OCI-LY1 (cell line): ENCODE results near the gene VWA8.

Experiments
- H2AFZ ChIP-seq: fragments of 200-600 bp; sonication (generic), shearing (Covaris generic); 2 replicates; pipeline ENCODE4 v1.6.0; 2014; ENCODE audit warnings: antibody characterized with exemption, mild to moderate bottlenecking, low read length
- H3F3A ChIP-seq: fragments of 200-600 bp; sonication (generic), shearing (Covaris generic); 2 replicates; pipeline ENCODE4 v1.6.0; 2014; ENCODE audit warnings: mild to moderate bottlenecking, antibody characterized with exemption, low read length, moderate library complexity; ENCODE audit not compliant: insufficient read depth
- H3K27ac ChIP-seq: fragments of 200-600 bp; sonication (generic); 2 replicates; pipeline ENCODE4 v1.5.1; 2014; ENCODE audit warnings: low read length, mixed run types, mild to moderate bottlenecking, low read depth; ENCODE audit not compliant: poor library complexity, severe bottlenecking
- H3K27me3 ChIP-seq: fragments of 200-600 bp; sonication (generic); 2 replicates; pipeline ENCODE4 v1.6.0; 2014; ENCODE audit warnings: antibody characterized with exemption, mild to moderate bottlenecking, low read length, moderate library complexity; ENCODE audit not compliant: insufficient read depth
- H3K36me3 ChIP-seq: fragments of 200-600 bp; sonication (generic); 2 replicates; pipeline ENCODE4 v1.6.1; 2014; ENCODE audit warnings: mild to moderate bottlenecking, antibody characterized with exemption, low read length, moderate library complexity, mixed read lengths; ENCODE audit not compliant: insufficient read depth
- H3K4me1 ChIP-seq: fragments of 200-600 bp; sonication (generic); 2 replicates; pipeline ENCODE4 v1.5.1; 2014; ENCODE audit warnings: mild to moderate bottlenecking, low read length, moderate library complexity; ENCODE audit not compliant: insufficient read depth, severe bottlenecking
- H3K4me2 ChIP-seq: fragments of 200-600 bp; sonication (generic), shearing (Covaris generic); 2 replicates; pipeline ENCODE4 v1.6.1; 2014; ENCODE audit warnings: low read length
- H3K4me3 ChIP-seq: fragments of 200-600 bp; sonication (generic); 2 replicates; pipeline ENCODE4 v1.5.1; 2014; ENCODE audit warnings: low read length, low read depth, mild to moderate bottlenecking, mixed read lengths; ENCODE audit not compliant: poor library complexity, severe bottlenecking
- H3K79me2 ChIP-seq: fragments of 200-600 bp; shearing (Covaris generic); 2 replicates; pipeline ENCODE4 v1.6.1; 2016; ENCODE audit warnings: mixed run types, low read length, mixed read lengths; ENCODE audit not compliant: insufficient read depth
- H3K9ac ChIP-seq: fragments of 200-600 bp; sonication (generic), shearing (Covaris generic); 2 replicates; pipeline ENCODE4 v1.6.1; 2014; ENCODE audit warnings: mild to moderate bottlenecking, low read length, mixed read lengths
- H3K9me2 ChIP-seq: fragments of 200-600 bp; sonication (generic), shearing (Covaris generic); 2 replicates; pipeline ENCODE4 v1.6.1; 2014; ENCODE audit warnings: low read depth, mild to moderate bottlenecking, low read length, mixed read lengths
- H3K9me3 ChIP-seq: fragments of 200-600 bp; shearing (Covaris generic); 2 replicates; pipeline ENCODE4 v1.6.1; 2014; ENCODE audit warnings: low read length, mixed read lengths
- H4K20me1 ChIP-seq: fragments of 200-600 bp; sonication (generic), shearing (Covaris generic); 2 replicates; pipeline ENCODE4 v1.6.0; 2016; ENCODE audit warnings: mild to moderate bottlenecking, low read length; ENCODE audit not compliant: insufficient read depth
- EZH2 ChIP-seq: fragments of 200-600 bp; sonication (generic), shearing (Covaris generic); IDR thresholded peaks from 2 replicates; pipeline ENCODE4 v1.8.0; 2017; ENCODE audit warnings: borderline replicate concordance, mixed run types, mild to moderate bottlenecking, antibody characterized with exemption, low read length, moderate library complexity, mixed read lengths
- TF ChIP-seq, protein P1 (sequence below): fragments of 200-600 bp; sonication (generic), shearing (Covaris generic); IDR thresholded peaks from 2 replicates; pipeline ENCODE4 v1.5.1; 2017; ENCODE audit warnings: mild to moderate bottlenecking, antibody characterized with exemption, low read length, moderate library complexity, mixed read lengths

Gene VWA8

DNA sequence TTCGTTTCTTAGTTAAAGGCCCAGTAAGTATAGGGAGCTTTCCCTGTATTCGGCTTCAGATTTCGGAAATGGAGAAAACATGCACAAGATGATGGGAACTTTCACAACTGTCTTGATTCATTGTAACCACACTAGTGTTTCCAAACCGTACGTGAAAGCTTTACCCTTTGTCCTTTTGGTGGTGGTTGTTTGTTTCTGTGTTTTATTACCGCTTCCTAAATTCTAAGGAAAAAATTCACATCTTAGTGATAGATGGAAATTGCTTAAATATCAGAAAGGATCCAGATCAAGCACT lies 504 bp upstream of the VWA8 start:
- Histone ChIP-seq H3K27ac (no peak overlapping the region), H3K79me2 (peaks cover 40% of the 10 kb centered on the region), H3K4me3 (peak overlapping the region; percentile 78), H3K36me3 (no peaks in the 10 kb centered on the region), H3F3A (no peaks in the 10 kb centered on the region), H4K20me1 (no peaks in the 10 kb centered on the region), H3K4me1 (peaks cover 30% of the 10 kb centered on the region), H2AFZ (peak overlapping the region; percentile 93), H3K9me3 (no peaks in the 10 kb centered on the region), H3K27me3 (no peaks in the 10 kb centered on the region), H3K4me2 (peak overlapping the region; percentile 93), H3K9me2 (no peaks in the 10 kb centered on the region), H3K9ac (peak overlapping the region; percentile 88)
- no peak for TF ChIP-seq EZH2
- TF ChIP-seq, protein P1, sequence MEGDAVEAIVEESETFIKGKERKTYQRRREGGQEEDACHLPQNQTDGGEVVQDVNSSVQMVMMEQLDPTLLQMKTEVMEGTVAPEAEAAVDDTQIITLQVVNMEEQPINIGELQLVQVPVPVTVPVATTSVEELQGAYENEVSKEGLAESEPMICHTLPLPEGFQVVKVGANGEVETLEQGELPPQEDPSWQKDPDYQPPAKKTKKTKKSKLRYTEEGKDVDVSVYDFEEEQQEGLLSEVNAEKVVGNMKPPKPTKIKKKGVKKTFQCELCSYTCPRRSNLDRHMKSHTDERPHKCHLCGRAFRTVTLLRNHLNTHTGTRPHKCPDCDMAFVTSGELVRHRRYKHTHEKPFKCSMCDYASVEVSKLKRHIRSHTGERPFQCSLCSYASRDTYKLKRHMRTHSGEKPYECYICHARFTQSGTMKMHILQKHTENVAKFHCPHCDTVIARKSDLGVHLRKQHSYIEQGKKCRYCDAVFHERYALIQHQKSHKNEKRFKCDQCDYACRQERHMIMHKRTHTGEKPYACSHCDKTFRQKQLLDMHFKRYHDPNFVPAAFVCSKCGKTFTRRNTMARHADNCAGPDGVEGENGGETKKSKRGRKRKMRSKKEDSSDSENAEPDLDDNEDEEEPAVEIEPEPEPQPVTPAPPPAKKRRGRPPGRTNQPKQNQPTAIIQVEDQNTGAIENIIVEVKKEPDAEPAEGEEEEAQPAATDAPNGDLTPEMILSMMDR, result no peak

GRCh38 chr13:41960211-41960636 lies 685 bp downstream of the VWA8 start:
- H3K4me2 ChIP-seq, result peak overlapping the region; percentile 93
- H3K79me2 ChIP-seq, result peaks cover 52% of the 10 kb centered on the region
- no peaks in the 10 kb centered on the region for H3K9me2 ChIP-seq
- H3K27ac ChIP-seq, result peak overlapping the region; percentile 14
- peak overlapping the region; percentile 78 for H3K4me3 ChIP-seq
- no peaks in the 10 kb centered on the region for H3K27me3 ChIP-seq
- 0 out of 2 replicates have a peak, but pooled peaks cover 7% of the 10 kb centered on the region for H3K36me3 ChIP-seq
- no peaks in the 10 kb centered on the region for H3F3A ChIP-seq
- no peak overlapping the region for H2AFZ ChIP-seq
- TF ChIP-seq, protein P1, result no peak
- TF ChIP-seq EZH2, result no peak
- H3K4me1 ChIP-seq, result peaks cover 40% of the 10 kb centered on the region
- H3K9me3 ChIP-seq, result no peaks in the 10 kb centered on the region
- no peaks in the 10 kb centered on the region for H4K20me1 ChIP-seq
- peak overlapping the region; percentile 88 for H3K9ac ChIP-seq

- no peak overlapping the region for H3K4me2 ChIP-seq
These were observed 4.6 kb downstream of the VWA8 start for GRCh38 chr13:41956272-41956671.

More at GRCh38 chr13:41956272-41956671, 4.6 kb downstream of the VWA8 start:
- Histone ChIP-seq H3K4me3 (no peak overlapping the region), H3K9ac (no peak overlapping the region), H3K27me3 (no peaks in the 10 kb centered on the region), H3K79me2 (peaks cover 80% of the 10 kb centered on the region), H3K27ac (no peak overlapping the region), H3K9me3 (no peaks in the 10 kb centered on the region), H3F3A (no peaks in the 10 kb centered on the region), H3K36me3 (0 out of 2 replicates have a peak, but pooled peaks cover 7% of the 10 kb centered on the region), H4K20me1 (no peaks in the 10 kb centered on the region), H2AFZ (no peak overlapping the region), H3K4me1 (peaks cover 37% of the 10 kb centered on the region), H3K9me2 (no peaks in the 10 kb centered on the region)
- no peak for TF ChIP-seq EZH2
- TF ChIP-seq, protein P1, result no peak
